HepG2 (cell line): ENCODE results near the gene CRIM1. TPM values are rescaled to one million over a fixed set of nuclear protein-coding genes. Genes with fewer than 3 reads are reported as not detected.

Experiments used
- AKNA ChIP-seq: sonication (generic); formaldehyde crosslinking; IDR thresholded peaks from 2 replicates; pipeline ENCODE4 v1.4.0; 2020; ENCODE audit warnings: missing genetic modification reagents, borderline replicate concordance
- CREB1 ChIP-seq, 2 experiments: fragments of 450-650 bp in 1 of 2; IDR thresholded peaks; 2 replicates each; pipeline ENCODE4 v1.6.1; 2016 to 2017; ENCODE audit warnings: control low read depth in 1 of 2, mild to moderate bottlenecking in 1 of 2, missing compliant biosample characterization in 1 of 2, missing genetic modification characterization in 1 of 2
- DMAP1 ChIP-seq: IDR thresholded peaks from 2 replicates; pipeline ENCODE4 v1.6.1; 2016
- EP300 ChIP-seq, 3 experiments: sonication (generic) in 1 of 3; formaldehyde crosslinking in 1 of 3; IDR thresholded peaks; 2 replicates each; pipeline versions ENCODE4 v1.5.1 to v1.6.1; 2011 to 2020; ENCODE audit warnings: low read depth in 2 of 3, low read length in 2 of 3, borderline replicate concordance in 1 of 3, improper control_type of control experiment in 1 of 3, mild to moderate bottlenecking in 1 of 3, missing genetic modification reagents in 1 of 3, moderate library complexity in 1 of 3
- FOXA1 ChIP-seq, 2 experiments: fragments of 450-650 bp in 1 of 2; sonication (generic) in 1 of 2; formaldehyde crosslinking in 1 of 2; IDR thresholded peaks; 2 replicates each; pipeline versions ENCODE4 v1.4.0 to v1.6.1; 2016 to 2020; ENCODE audit warnings: missing genetic modification reagents in 1 of 2
- HNF4A ChIP-seq: sonication (generic); formaldehyde crosslinking; IDR thresholded peaks from 2 replicates; pipeline ENCODE4 v1.4.0; 2020; ENCODE audit warnings: missing genetic modification reagents
- KAT2B ChIP-seq: fragments of 150-350 bp; IDR thresholded peaks from 2 replicates; pipeline ENCODE4 v1.6.1; 2014; ENCODE audit warnings: low read depth, low read length, borderline replicate concordance
- KDM4B ChIP-seq: sonication (generic); formaldehyde crosslinking; IDR thresholded peaks from 2 replicates; pipeline ENCODE4 v1.4.0; 2020; ENCODE audit warnings: missing genetic modification reagents
- KLF12 ChIP-seq: sonication (generic); formaldehyde crosslinking; IDR thresholded peaks from 2 replicates; pipeline ENCODE4 v1.4.0; 2020; ENCODE audit warnings: missing genetic modification reagents, borderline replicate concordance
- MTF2 ChIP-seq: sonication (generic); formaldehyde crosslinking; IDR thresholded peaks from 2 replicates; pipeline ENCODE4 v1.5.0; 2020; ENCODE audit warnings: missing genetic modification reagents, borderline replicate concordance
- NRL ChIP-seq: sonication (generic); formaldehyde crosslinking; IDR thresholded peaks from 2 replicates; pipeline ENCODE4 v1.5.0; 2020; ENCODE audit warnings: missing genetic modification reagents, mild to moderate bottlenecking, moderate library complexity, borderline replicate concordance
- PAWR ChIP-seq: sonication (generic); formaldehyde crosslinking; IDR thresholded peaks from 2 replicates; pipeline ENCODE4 v1.4.0; 2020; ENCODE audit warnings: missing genetic modification reagents, mild to moderate bottlenecking, borderline replicate concordance
- RBAK ChIP-seq: sonication (generic); formaldehyde crosslinking; IDR thresholded peaks from 2 replicates; pipeline ENCODE4 v1.5.1; 2020; ENCODE audit warnings: mild to moderate bottlenecking, missing genetic modification reagents
- SP4 ChIP-seq: sonication (generic); formaldehyde crosslinking; IDR thresholded peaks from 2 replicates; pipeline ENCODE4 v1.8.1; 2023; ENCODE audit warnings: mild to moderate bottlenecking, missing genetic modification reagents
- TARDBP ChIP-seq: sonication (generic); formaldehyde crosslinking; IDR thresholded peaks from 2 replicates; pipeline ENCODE4 v1.8.0; 2022; ENCODE audit warnings: mild to moderate bottlenecking, missing genetic modification reagents
- ZNF256 ChIP-seq: sonication (generic); formaldehyde crosslinking; conservative IDR thresholded peaks from 2 replicates; pipeline ENCODE4 v1.4.0; 2020; ENCODE audit warnings: missing genetic modification reagents
- ZNF337 ChIP-seq: sonication (generic); formaldehyde crosslinking; IDR thresholded peaks from 2 replicates; pipeline ENCODE4 v1.5.1; 2020; ENCODE audit warnings: missing genetic modification reagents, low read depth, mild to moderate bottlenecking, borderline replicate concordance
- ZNF446 ChIP-seq: sonication (generic); formaldehyde crosslinking; IDR thresholded peaks from 2 replicates; pipeline ENCODE4 v1.5.0; 2020; ENCODE audit warnings: mild to moderate bottlenecking, missing genetic modification reagents
- ZNF546 ChIP-seq: sonication (generic); formaldehyde crosslinking; conservative IDR thresholded peaks from 2 replicates; pipeline ENCODE4 v1.8.1; 2023; ENCODE audit warnings: mild to moderate bottlenecking, missing genetic modification reagents
- ZNF761 ChIP-seq: sonication (generic); formaldehyde crosslinking; conservative IDR thresholded peaks from 2 replicates; pipeline ENCODE4 v1.4.0; 2020; ENCODE audit warnings: mild to moderate bottlenecking, missing genetic modification reagents
- ZNF800 ChIP-seq: sonication (generic); formaldehyde crosslinking; IDR thresholded peaks from 2 replicates; pipeline ENCODE4 v1.4.0; 2020; ENCODE audit warnings: missing genetic modification reagents
- ZNF83 ChIP-seq: sonication (generic); formaldehyde crosslinking; IDR thresholded peaks from 2 replicates; pipeline ENCODE4 v1.4.0; 2020; ENCODE audit warnings: missing genetic modification reagents, mild to moderate bottlenecking, borderline replicate concordance
- polyA plus RNA-seq, 8 experiments: library from polyadenylated mRNA; depleted of rRNA in 3 of 8; stranded (reverse) in 7 of 8; unstranded in 1 of 8; fragments of >200 nt; fragmentation: Illumina TruSeq in 4 of 8; extraction: Trizol in 4 of 8; gene quantifications; 2 replicates each; pipeline versions ENCODE4 v1.2.1 to v1.2.3, GENCODE V29; 2011 to 2016; ENCODE audit warnings: low read depth in 4 of 8, missing spikeins in 1 of 8, mixed read lengths in 1 of 8; ENCODE audit not compliant: insufficient read depth in 1 of 8
- total RNA-seq, 5 experiments: library from RNA; depleted of rRNA; stranded (reverse); fragments of >200 nt; fragmentation: Illumina TruSeq; extraction: Trizol; gene quantifications; 2 replicates each; pipeline ENCODE4 v1.2.3, GENCODE V29; 2016; ENCODE audit warnings: low read depth in 1 of 5
- TF ChIP-seq, protein P1 (sequence below): sonication (generic); formaldehyde crosslinking; conservative IDR thresholded peaks from 2 replicates; pipeline ENCODE4 v1.4.0; 2020; ENCODE audit warnings: missing genetic modification reagents

Gene CRIM1
- total and polyA plus RNA-seq, 2 of the 13 experiments (the other 11 are each of a cell fraction or from before 2014, with no cell fraction given): 39.1 to 69.9 TPM

GRCh38 chr2:36459725-36460137 lies 104.2 kb downstream of the CRIM1 start (continued):
- TF ChIP-seq AKNA (no peak), PAWR (CRISPR knock-in tag) (no peak), ZNF83 (CRISPR knock-in tag) (no peak), ZNF761 (no peak), KDM4B (no peak), KAT2B (no peak), ZNF800 (no peak), ZNF337 (no peak), TARDBP (CRISPR knock-in tag) (peak; percentile 29; the same call in 1 of the 2 replicates), CREB1 (IDR thresholded peaks at IDR 0.05) (no peak), CREB1 (CRISPR knock-in tag; IDR thresholded peaks at IDR 0.05) (no peak), KLF12 (0 out of 2 replicates have a peak, but pooled peaks have one; percentile 37), ZNF546 (CRISPR knock-in tag) (no peak), ZNF446 (no peak), SP4 (no peak), FOXA1 (IDR thresholded peaks at IDR 0.05) (no peak), FOXA1 (CRISPR knock-in tag; IDR thresholded peaks at IDR 0.05) (peak; percentile 45; the same call in 1 of the 2 replicates), ZNF256 (CRISPR knock-in tag) (0 out of 2 replicates have a peak, but pooled peaks have one; percentile 78), HNF4A (CRISPR knock-in tag) (peak; percentile 89), NRL (no peak), RBAK (CRISPR knock-in tag) (no peak), EP300 (IDR thresholded peaks at IDR 0.05; ENCODE audit: low read depth in 2 of 2, low read length in 2 of 2) (peak in 1 of 2 experiments; percentile 38; a peak in 1 of 4 replicates), EP300 (CRISPR knock-in tag; IDR thresholded peaks at IDR 0.05; ENCODE audit: borderline replicate concordance) (no peak), MTF2 (CRISPR knock-in tag) (no peak), DMAP1 (CRISPR knock-in tag) (no peak)
- TF ChIP-seq, protein P1, sequence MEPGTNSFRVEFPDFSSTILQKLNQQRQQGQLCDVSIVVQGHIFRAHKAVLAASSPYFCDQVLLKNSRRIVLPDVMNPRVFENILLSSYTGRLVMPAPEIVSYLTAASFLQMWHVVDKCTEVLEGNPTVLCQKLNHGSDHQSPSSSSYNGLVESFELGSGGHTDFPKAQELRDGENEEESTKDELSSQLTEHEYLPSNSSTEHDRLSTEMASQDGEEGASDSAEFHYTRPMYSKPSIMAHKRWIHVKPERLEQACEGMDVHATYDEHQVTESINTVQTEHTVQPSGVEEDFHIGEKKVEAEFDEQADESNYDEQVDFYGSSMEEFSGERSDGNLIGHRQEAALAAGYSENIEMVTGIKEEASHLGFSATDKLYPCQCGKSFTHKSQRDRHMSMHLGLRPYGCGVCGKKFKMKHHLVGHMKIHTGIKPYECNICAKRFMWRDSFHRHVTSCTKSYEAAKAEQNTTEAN: no peak
